HG03025 (cell line): ENCODE measurements around the gene CYLD.

Experiments
- ATAC-seq: cut with Tn5 transposase; IDR thresholded peaks from one replicate; pipeline ENCODE4 v1.9.1; 2021; ENCODE audit warnings: mild to moderate bottlenecking, moderate library complexity; ENCODE audit not compliant: unreplicated experiment, low FRiP score

The CYLD gene

GRCh38 chr16:50839920-50840729, 98.2 kb downstream of the CYLD start:
- ATAC-seq, result no peak

GRCh38 chr16:50841081-50841886, 99.4 kb downstream of the CYLD start:
- ATAC-seq, result no peak

GRCh38 chr16:50842013-50842505, 100.2 kb downstream of the CYLD start:
- ATAC-seq, result no peak

- no peak for ATAC-seq
Measured at GRCh38 chr16:50842589-50842988, 100.7 kb downstream of the CYLD start.

GRCh38 chr16:50844840-50845239, 103.0 kb downstream of the CYLD start:
- ATAC-seq, result no peak

GRCh38 chr16:50845296-50845695, 103.4 kb downstream of the CYLD start:
- ATAC-seq, result no peak

GRCh38 chr16:50846511-50846910, 104.6 kb downstream of the CYLD start:
- ATAC-seq, result no peak

GRCh38 chr16:50847166-50847565, 105.3 kb downstream of the CYLD start:
- no peak for ATAC-seq

- no peak for ATAC-seq
Measured at GRCh38 chr16:50848755-50849514, 107.0 kb downstream of the CYLD start.
